ENCODE results near the gene SLC16A9.

The SLC16A9 gene

GRCh38 chr10:59718257-59718656 lies 8.6 kb upstream of the SLC16A9 start:
- DNase-seq, result no peak

GRCh38 chr10:59713196-59713821 lies 3.7 kb upstream of the SLC16A9 start:
- DNase-seq, result no peak

GRCh38 chr10:59711871-59712494 lies 2.3 kb upstream of the SLC16A9 start:
- DNase-seq, result no peak

GRCh38 chr10:59708816-59709394 lies 745 bp downstream of the SLC16A9 start:
- peak; percentile 31 for DNase-seq

- DNase-seq, result no peak
Measured at GRCh38 chr10:59706851-59707797, 2.5 kb downstream of the SLC16A9 start.

GRCh38 chr10:59705931-59706330 lies 3.7 kb downstream of the SLC16A9 start:
- DNase-seq, result no peak

GRCh38 chr10:59704630-59705029 lies 5.0 kb downstream of the SLC16A9 start:
- no peak for DNase-seq

- DNase-seq, result peak; percentile 58
Measured at GRCh38 chr10:59702347-59702746, 7.3 kb downstream of the SLC16A9 start.

- DNase-seq, result no peak
Measured at GRCh38 chr10:59700709-59701108, 8.9 kb downstream of the SLC16A9 start.

GRCh38 chr10:59698326-59698725 lies 11.3 kb downstream of the SLC16A9 start:
- DNase-seq, result no peak

- DNase-seq, result no peak
Measured at GRCh38 chr10:59695637-59696036, 14.0 kb downstream of the SLC16A9 start.

GRCh38 chr10:59694936-59695335 lies 14.7 kb downstream of the SLC16A9 start:
- DNase-seq, result no peak

- no peak for DNase-seq
Measured at GRCh38 chr10:59692113-59692512, 17.5 kb downstream of the SLC16A9 start.

GRCh38 chr10:59688921-59689351 lies 20.7 kb downstream of the SLC16A9 start:
- no peak for DNase-seq

GRCh38 chr10:59687657-59688056 lies 22.0 kb downstream of the SLC16A9 start:
- no peak for DNase-seq

- no peak for DNase-seq
Measured at GRCh38 chr10:59684006-59684405, 25.6 kb downstream of the SLC16A9 start.

GRCh38 chr10:59682986-59683937 lies 26.4 kb downstream of the SLC16A9 start:
- DNase-seq, result no peak

GRCh38 chr10:59680199-59680598 lies 29.5 kb downstream of the SLC16A9 start:
- DNase-seq, result no peak

- peak; percentile 83 for DNase-seq
Measured at GRCh38 chr10:59678884-59679301, 30.8 kb downstream of the SLC16A9 start.

GRCh38 chr10:59677253-59677831 lies 32.3 kb downstream of the SLC16A9 start:
- no peak for DNase-seq

- no peak for DNase-seq
Measured at GRCh38 chr10:59675812-59676211, 33.8 kb downstream of the SLC16A9 start.

Data from activated CD4-positive, alpha-beta T cell treated with anti-CD3 and anti-CD28 coated beads, Interleukin-2, amount 50 U/mL, for 16 hours (primary cell).